NCI-H187 (cell line): Measurements from ENCODE around the gene RAF1.
A peak's percentile ranks its signal among the peaks of the same experiment; 100 is the strongest.
"Not testable (repeated sequence)": the region's sequence is repeated elsewhere in the genome, so short reads cannot be mapped to it uniquely, and the experiment has no call there.

Experiments
- DNase-seq, 2 experiments: peaks; one replicate each; lab custom pipeline; 2025; lab: John Stamatoyannopoulos, UW

Gene RAF1

DNA sequence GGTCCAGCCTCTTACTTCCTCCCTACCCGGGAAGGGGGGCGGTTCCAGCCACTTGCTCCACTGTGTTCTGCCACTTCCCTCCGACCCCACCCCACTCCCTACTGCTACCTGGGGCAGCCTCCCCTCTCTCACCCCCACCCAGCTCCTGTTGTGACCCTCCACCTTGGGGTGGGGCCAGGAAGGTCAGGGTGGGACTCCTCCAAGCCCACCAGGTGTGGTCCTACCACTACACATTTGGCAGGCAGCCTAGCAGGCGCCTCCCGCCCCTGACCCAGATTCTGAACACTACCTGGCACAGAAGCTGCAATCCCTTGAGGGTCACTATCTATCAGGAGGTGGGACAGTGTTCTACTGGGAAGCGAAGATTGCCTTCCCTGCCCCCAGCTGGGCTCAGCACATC, 13.7 kb upstream of the RAF1 start:
- no peak for DNase-seq

DNA sequence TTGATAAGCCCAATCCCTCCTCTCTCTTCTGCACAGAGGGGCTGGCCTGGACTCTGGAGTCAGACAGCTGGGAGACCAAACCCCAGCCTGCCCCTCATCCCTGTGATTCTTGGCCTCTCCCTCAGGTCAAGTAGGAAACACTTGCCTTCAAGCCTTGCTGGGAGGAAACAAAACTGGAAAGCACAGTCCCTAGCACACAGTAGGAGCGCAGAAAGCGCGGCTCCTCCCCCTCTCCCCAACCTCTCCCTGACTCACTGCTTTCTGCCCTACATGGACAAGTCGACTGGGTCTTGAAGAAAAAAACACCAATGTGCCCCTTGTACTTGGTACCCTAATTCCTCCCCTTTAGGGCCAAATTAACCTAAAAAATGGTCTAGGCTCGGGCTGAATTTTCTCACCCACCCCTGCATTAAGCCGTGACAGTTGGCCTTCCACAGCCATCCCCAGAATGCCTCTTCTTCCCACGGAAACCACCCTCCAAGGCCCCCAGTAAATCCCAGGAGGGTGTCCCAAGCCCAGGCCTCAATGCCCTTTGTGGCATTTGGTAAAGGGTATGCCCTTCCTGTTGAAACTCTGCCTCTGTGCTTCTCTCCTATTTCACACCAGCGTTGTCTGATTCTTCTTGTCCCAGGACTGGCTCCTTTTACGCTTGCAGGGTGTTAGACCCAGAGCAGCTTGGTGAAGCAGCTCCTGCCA, 11.3 kb upstream of the RAF1 start:
- DNase-seq = no peak

DNA sequence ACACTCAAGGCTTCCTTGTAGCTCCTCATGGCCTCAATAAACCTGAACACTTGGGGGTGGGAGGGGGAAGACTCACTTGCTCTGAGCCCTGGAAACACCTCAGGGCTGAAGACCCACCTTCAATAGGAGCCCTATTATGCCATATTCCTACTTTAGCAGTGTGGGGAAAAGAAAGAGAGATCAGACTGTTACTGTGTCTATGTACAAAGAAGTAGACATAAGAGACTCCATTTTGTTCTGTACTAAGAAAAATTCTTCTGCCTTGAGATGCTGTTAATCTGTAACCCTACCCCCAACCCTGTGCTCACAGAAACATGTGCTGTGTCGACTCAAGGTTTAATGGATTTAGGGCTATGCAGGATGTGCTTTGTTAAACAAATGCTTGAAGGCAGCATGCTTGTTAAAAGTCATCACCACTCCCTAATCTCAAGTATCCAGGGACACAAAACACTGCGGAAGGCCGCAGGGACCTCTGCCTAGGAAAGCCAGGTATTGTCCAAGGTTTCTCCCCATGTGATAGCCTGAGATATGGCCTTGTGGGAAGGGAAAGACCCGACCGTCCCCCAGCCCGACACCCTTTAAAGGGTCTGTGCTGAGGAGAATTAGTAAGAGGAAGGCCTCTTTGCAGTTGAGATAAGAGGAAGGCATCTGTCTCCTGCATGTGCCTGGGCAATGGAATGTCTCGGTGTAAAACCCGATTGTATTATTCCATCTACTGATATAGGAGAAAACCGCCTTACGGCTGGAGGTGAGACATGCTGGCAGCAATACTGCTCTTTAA, 10.2 kb upstream of the RAF1 start:
- not testable (repeated sequence) for DNase-seq

DNA sequence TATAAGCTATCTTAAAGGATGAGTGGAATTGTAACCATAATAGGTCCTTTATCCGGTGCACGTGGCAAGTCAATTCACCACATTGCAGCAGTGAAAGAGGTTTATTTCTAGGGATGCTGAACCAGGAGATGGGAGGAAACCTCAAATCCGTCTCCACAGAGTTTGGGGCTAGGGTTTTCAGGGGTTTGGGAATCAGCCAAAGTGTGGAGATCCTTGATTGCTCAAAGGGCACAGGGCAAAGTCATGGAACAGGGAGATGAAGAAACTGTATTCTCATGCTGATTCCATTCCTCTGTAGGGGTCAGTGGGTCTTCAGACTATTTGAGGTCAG, 7.2 kb upstream of the RAF1 start:
- no peak for DNase-seq

DNA sequence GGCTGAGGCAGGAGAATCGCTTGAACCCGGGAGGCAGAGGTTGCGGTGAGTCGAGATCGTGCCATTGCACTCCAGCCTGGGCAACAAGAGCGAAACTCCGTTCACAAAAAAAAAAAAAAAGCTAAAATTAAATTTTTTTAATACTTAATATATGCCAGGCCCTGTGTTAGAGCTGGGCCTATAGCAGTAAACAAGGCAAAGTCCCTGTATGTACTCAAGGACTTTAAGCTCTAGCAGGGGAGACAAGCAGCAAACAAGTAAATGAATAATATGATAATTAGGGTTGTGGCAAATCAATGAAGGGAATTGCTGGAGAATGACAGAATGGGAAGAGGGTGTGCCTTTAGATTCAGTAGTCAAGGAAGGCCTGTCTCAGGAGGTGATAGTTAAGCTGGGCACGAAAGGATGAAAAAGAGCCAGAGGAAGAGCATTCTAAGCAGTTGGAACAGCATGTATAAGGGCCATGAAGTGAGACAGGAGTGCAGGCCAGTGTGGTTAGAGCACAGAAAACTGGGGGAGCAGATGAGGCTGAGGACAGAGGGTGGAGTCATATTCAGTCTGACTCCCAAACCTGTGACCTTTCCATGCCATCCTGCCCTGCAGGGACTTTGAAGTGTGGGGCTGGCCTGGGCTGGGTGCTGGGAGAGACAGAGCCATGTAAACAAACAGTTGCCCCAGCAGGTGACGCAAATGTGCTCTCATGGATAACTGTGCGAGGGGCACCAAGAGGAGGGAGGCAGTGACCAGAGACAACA, 6.6 kb upstream of the RAF1 start:
- no peak for DNase-seq

DNA sequence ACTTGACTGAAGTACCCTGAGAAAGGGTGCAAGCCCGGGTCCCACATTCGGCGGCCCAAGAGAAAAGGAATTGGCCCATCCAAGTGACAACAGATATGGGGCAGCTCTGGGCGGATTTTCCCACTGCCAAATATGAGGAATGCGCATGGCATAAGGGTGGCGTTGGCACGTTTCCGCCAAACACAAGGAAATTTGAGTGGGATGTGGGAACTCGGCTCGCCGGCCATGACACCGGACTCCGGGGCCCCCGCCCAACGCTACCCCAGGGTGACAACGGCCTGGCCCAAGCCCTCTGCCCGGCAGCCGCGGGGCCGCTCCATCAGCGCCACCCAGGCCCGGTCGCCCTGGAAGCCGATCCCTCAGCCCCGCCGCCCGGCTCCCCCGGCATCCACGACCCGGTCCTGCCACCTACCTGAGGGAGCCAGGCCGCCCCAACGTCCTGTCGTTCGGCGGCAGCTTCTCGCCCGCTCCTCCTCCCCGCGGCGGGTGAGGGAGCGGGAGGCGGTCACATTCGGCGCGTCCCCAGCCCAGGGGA, 449 bp downstream of the RAF1 start:
- peak; percentile 20 to 26 for DNase-seq

DNA sequence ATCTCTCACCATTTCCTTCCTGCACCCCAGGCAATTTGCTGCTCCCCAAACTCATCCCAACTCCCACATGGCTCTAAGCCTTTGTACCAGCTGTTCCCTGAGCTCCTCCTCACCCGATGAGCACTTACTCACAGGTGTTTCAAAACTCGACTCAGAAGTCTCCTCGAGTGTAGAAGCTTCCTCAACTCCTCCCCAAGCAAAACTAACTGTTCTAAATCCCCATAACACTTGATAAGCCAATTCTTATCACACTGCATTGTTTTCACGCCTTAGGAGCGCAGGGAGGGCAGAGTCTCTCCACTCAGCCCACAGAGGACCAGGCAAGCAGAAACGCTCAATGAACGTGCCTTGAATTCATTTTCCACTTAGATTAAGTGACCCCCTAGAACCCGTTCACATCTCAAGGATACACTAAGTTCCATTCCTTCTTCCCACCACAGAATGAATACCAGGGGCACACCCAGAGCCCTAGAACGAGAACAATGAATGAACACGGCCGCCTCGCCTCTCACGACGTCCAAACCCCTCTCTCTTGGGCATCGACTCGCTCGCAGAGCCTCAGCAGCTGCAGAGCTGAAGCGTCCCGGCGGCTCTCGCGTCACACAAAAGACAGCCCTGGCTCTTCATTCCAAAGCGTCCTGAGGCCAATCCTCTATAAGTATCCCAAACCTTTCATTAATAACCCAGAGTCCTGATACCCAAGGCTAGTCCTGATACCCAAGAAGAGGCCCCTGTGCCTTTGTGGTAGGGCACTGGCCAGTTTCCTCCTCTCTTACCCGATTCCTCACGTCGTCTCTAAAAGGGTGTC, 1.1 kb downstream of the RAF1 start:
- peak in 1 of 2 experiments; percentile 37 for DNase-seq

DNA sequence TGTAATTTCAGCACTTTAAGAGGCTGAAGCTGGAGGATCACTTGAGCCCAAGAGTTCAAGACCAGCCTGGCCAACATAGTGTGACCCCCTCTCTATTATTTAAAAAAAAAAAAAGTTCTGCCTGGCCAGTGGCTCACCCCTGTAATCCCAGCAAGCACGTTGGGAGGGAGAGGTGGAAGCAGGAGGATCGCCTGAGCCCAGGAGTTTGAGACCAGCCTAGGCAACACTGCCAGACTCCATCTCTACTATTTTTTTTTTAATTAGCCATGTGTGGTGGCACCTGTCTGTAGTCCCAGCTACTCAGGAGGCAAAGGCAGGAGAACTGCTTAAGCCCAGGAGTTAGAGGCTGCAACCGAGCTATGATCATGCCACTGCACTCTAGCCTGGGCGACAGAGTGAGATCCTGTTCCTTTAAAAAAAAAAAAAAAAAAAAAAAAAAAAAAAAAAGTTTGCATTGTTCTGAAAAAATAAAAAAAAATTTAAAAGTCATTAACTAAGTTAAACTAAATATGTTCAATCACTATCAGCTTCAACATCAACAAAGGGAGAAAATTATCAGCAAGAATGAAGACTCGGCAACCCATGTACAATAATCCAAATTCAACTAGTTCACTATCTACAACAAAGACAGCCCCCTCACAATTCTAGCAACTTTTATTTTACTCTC, 1.9 kb downstream of the RAF1 start:
- no peak for DNase-seq

DNA sequence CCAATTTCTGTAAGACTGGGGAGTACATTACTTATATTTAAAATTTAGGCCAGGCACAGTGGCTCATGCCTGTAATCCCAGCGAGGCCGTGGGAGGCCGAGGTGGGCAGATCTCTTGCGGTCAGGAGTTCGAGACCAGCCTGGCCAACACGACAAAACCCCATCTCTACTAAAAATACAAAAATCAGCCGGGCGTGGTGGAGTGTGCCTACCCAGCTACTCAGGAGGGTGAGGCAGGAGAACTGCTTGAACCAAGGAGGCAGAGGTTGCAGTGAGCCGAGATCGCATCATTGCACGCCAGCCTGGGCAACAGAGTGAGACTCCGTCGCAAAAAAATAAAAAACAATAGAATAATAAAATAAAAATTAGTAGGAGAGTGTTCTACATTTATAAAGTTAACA, 2.5 kb downstream of the RAF1 start:
- not testable (repeated sequence) for DNase-seq

DNA sequence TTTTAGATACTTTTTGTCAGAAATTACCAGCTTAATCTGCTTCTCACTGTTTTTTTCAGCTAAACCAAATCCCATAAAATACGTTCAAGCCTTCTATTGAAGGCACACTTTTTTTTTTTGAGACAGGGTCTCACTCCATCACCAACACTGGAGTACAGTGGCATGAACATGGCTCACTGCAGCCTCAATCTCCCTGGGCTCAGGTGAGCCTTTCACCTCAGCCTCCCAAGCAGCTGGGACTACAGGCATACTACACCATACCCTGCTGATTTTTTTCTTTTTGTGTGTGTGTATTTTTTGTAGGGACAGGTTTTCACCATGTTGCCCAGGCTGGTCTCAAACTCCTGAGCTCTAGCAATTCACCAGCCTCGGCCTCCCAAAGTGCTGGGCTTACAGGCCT, 3.7 kb downstream of the RAF1 start:
- DNase-seq = no peak

DNA sequence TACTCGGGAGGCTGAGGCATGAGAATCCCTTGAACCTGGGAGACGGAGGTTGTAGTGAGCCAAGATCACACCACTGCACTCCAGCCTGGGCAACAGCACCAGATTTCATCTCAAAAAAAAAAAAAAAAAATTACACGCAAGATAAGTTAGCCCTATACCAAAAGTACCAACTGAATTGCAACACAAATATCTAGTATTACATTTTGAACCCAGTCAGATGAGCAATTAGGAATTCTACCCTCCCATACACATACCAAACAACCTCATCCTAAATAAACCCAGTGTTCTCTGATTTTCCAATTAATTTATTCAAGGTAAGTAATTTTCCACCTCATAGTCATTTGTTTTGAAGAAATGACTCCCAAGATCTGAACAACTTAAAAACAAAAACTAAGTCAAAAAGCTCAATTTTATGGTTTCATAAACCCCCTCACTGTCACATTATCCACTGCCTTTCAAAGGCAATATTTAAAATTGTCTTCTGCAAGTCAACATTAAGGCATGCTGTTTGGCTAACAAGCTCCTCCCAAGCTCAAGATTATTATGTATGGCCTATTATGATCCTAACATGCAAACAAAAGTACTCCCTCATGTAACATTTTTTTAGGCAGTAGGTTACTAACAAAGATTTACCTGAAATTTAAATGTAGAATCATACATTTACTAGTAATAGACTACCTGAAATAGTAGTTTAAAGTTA, 4.5 kb downstream of the RAF1 start:
- DNase-seq = no peak

DNA sequence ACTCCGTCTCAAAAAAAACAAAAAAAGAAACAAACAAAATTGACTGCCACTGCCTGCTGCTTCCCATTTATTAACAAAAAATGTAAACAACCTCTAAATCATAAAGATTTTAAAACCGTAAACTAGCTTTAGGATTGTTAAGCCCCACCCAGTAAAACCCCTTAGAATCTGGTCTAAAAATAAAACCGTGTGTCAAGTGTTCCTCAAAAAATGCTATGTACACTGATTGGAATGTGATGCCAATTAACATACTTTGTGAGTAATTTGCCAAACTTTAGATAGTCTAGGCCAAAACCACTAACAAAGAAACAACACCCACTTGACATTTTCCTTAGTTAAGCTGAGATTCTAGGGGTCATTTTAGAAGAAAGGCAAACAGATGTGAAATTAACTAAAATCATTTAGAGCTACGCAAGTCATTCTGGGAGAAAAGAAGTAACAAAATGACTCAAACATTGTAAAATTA, 5.3 kb downstream of the RAF1 start:
- no peak for DNase-seq

DNA sequence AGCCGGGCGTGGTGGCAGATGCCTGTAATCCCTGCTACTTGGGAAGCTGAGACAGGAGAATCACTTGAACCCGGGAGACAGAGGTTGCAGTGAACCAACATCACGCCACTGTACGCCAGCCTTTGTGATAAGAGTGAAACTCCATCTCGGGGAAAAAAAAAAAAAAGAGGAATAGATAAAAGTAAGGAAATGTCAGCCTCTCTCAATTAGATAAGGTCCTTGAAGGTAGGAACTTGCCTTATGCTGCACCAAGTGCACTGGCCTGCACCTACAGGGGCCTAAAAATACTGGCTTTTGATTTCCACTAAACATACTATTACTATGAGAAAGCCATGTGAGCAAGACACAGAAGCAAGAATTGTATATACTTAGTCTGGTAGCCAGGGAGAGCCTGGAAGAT, 7.1 kb downstream of the RAF1 start:
- DNase-seq = no peak

DNA sequence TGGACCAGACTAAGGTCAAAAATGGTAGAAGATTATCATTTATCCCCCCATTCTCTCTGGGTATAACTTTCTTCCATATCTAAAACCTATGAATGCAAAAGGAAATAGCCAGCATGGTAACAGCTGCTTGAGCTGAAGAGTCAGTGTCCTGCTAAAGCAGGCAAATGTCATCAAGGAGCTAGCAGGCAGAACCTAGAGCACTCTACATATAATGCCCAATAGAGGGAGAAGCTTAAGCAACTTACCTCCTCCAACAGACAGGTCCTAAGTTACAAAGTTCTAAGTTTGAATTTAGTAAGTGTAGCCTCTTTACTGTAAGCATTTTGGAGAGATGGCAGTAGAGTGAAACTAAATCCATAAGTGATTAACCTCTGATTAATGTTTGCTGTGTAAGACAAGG, 7.7 kb downstream of the RAF1 start:
- no peak for DNase-seq

DNA sequence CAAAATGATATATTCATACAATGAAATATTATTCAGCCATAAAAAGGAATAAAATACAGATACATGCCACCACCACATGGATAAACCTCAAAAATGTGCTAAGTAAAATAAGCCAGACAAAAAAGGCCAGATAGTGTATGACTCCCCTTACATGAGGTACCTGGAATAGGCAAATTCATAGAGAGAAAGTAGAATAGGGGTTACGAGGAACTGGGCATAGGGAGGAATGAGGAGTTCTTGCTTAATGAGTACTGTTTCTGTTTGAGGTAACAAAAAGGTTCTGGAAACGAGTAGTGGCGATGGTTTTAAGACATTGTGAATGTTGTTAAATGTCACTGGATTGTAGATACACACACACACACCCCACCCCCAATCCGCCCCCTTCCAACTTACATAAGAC, 8.2 kb downstream of the RAF1 start:
- no peak for DNase-seq

DNA sequence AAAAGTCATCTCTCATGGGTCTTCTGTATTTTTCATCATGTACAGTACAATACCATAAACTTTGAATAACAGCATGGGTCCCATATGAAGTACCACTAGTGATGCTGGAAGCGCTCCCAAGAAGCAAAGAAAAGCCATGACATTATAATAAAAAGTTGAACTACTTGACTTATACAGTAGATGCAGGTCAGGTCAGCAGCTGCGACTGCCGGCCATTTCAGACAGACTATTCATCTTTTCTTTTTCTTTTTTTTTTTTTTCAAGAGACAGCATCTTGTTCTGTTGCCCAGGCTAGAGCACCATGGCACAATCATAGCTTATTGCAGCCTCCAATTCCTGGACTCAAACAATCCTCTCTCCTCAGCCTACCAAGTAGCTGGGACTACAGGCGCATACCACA, 10.2 kb downstream of the RAF1 start:
- no peak for DNase-seq

DNA sequence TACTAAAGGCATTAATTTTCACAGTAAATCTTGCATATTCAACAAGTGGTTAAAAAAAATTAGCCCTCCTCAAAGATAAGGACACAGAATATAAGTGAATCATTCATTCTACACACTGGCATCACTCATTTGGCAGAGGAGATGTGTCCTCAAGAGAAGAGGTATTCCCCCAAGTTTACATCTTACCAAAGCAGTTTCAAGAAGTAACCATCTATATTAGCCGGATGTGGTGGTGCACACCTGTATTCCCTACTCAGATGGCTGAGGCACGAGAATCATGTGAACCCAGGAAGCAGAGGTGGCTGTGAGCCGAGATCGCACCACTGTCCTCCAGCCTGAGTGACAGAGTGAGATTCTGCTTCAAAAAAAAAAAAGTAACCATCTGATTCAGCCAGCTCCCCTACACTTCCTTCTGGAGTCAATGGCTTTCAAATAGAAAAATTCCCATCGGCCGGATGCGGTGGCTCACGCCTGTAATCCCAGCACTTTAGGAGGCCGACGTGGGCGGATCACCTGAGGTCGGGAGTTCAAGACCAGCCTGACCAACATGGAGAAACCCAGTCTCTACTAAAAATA, 15.4 kb downstream of the RAF1 start:
- no peak for DNase-seq

DNA sequence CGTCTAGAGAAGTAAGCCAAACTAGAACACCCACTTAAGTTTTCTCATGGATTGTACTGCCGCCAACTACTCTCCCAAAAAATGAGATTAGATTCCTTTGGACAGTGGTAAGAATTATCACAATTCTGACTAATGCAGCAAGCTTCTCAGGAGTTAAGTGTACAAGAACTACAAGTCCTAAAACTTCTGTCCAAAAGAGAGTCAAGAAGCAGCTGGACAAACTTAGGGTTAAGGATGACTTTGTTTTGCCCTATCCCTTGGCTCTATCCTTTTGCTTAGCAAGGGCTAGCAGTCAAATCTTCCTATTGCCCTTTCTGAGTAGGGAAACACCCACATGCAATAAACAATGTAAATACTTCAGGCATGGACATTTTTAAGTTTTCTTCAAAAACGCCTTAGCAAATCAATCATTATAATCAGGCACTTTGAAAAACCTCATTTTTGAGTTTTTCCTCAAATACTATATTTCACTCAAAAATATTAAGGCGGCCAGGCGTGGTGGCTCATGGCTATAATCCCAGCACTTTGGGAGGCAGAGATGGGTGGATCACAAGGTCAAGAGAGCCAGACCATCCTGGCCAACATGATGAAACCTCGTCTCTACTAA, 19.5 kb downstream of the RAF1 start:
- DNase-seq = no peak

DNA sequence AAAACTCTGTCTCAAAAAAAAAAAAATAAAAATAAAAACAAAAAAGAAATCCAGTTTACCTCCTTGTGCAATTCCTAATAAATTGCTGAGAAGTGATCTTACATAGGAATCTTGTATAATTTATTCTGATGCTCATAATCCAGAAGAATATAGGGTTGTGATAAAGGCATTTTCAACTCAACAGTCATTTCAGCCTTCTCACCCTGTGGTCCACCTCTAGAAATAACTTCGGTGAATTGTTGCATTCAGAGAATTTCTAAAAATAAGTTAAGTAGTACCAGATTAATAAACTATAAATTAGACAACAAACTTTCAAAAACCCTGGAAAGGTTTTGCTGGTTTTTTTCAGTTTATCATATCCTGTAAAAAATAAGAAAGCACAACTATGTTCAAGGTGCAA, 20.2 kb downstream of the RAF1 start:
- DNase-seq = no peak

DNA sequence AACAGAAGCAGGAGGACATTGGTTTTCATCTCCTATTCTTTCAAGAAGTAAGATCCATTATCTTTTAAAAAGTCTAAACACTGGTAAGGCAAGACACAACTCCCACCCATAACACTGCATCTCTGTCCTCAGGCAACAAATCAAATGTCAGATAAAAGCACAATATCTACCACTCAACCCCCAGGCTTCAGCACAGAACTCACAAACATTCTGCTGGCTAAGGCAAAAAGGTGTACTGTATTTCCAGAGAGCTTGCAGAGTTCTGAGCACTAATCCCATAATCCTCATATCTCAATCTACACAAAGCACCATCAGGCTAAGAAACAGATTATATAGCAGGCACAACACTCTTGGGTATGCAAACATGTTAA, 20.9 kb downstream of the RAF1 start:
- no peak for DNase-seq
